ENCODE measurements around the gene LRRC28. TPM values are rescaled to one million over a fixed set of nuclear protein-coding genes. Genes with fewer than 3 reads are reported as not detected.

LRRC28 gene
- total RNA-seq, 1 experiment from 2014 or later = 28.4 TPM

DNA sequence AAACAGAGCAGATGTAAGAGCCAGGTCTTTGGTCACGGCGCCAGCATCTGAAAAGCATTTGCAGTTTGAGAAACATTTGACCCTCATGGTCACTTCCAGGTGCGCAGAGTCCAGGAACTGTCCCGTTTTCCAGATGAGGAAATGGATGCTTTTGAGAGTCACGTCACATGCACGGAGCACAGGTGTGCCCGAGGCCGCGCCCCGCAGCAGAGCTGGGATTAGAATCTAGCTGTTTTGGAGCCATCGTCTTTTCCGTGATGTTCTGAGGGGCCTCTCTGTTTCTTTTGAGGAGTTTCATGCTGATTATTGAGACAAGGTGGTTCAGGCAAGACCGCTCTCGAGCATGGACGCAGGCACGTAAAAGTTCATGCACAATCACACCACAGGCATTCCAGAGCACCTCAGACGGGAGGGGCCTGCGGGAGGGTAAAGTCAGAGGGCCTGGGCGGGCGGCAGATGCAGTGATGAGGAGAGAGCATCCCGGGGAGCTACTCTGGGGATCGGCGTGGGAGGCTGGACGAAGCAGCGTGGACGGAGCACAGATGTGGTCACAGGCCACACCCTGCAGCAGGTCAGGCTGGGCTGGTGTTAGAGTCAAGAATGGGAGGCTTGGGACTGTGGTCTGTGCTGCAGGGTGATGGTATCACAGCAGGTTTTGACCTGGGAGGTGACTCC, 175.3 kb downstream of the LRRC28 start:
- intact Hi-C loops (cut with micrococcal nuclease; ENCODE audit: unreplicated experiment) = no loop called here
- no TSS peak for BruUV-seq (replicated peaks)
- ChIA-PET CTCF (no interaction called here), POLR2A (ENCODE audit: low non-redundant PET) (no interaction called here)
- Histone ChIP-seq H3K4me3 (ENCODE audit: low read depth, low read length, poor library complexity, severe bottlenecking) (no peak overlapping the region), H3K27me3 (replicated peaks; ENCODE audit: insufficient read depth, low read depth, low read length, poor library complexity) (no peaks in the 10 kb centered on the region), H3K27ac (ENCODE audit: low read depth, low read length, poor library complexity, severe bottlenecking) (no peak overlapping the region), H3K9me3 (ENCODE audit: low read depth, low read length, poor library complexity, severe bottlenecking) (no peaks in the 10 kb centered on the region), H3K4me1 (ENCODE audit: insufficient read depth, low read length, poor library complexity, severe bottlenecking) (peaks cover 3% of the 10 kb centered on the region), H3K36me3 (ENCODE audit: insufficient read depth, low read length, poor library complexity, severe bottlenecking) (no peaks in the 10 kb centered on the region)
- no peak for TF ChIP-seq EZH2 (IDR thresholded peaks at IDR 0.05; ENCODE audit: borderline replicate concordance, low read depth, low read length, poor library complexity, severe bottlenecking)
- TF ChIP-seq, protein P1, sequence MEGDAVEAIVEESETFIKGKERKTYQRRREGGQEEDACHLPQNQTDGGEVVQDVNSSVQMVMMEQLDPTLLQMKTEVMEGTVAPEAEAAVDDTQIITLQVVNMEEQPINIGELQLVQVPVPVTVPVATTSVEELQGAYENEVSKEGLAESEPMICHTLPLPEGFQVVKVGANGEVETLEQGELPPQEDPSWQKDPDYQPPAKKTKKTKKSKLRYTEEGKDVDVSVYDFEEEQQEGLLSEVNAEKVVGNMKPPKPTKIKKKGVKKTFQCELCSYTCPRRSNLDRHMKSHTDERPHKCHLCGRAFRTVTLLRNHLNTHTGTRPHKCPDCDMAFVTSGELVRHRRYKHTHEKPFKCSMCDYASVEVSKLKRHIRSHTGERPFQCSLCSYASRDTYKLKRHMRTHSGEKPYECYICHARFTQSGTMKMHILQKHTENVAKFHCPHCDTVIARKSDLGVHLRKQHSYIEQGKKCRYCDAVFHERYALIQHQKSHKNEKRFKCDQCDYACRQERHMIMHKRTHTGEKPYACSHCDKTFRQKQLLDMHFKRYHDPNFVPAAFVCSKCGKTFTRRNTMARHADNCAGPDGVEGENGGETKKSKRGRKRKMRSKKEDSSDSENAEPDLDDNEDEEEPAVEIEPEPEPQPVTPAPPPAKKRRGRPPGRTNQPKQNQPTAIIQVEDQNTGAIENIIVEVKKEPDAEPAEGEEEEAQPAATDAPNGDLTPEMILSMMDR (conservative IDR thresholded peaks at IDR 0.05; ENCODE audit: low read depth, low read length) = no peak
- DNase-seq (ENCODE audit: low spot score) = no peak

DNA sequence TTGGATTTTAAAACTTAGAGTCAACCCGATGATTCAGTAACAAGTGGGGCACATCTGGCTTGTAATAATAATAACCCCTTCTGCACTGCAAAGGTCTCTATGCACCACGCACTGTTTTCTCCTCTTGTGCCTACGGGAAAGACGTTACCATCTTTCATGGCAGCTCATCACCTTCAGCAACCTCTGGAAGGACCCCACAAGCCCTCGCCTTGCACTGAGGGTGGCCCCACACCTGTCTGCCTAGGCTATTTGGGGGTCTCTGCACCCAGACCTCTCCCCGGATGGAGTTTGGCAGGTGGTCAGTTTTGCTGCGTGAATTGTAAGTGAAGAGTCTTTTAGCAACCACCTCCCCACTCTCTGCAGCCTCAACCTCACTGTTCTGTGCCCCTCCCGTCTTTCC, 175.9 kb downstream of the LRRC28 start:
- intact Hi-C loops (cut with micrococcal nuclease; ENCODE audit: unreplicated experiment) = no loop called here
- Histone ChIP-seq H3K4me1 (ENCODE audit: insufficient read depth, low read length, poor library complexity, severe bottlenecking) (peaks cover 3% of the 10 kb centered on the region), H3K4me3 (ENCODE audit: low read depth, low read length, poor library complexity, severe bottlenecking) (no peak overlapping the region), H3K27me3 (replicated peaks; ENCODE audit: insufficient read depth, low read depth, low read length, poor library complexity) (no peaks in the 10 kb centered on the region), H3K9me3 (ENCODE audit: low read depth, low read length, poor library complexity, severe bottlenecking) (no peaks in the 10 kb centered on the region), H3K36me3 (ENCODE audit: insufficient read depth, low read length, poor library complexity, severe bottlenecking) (no peaks in the 10 kb centered on the region), H3K27ac (ENCODE audit: low read depth, low read length, poor library complexity, severe bottlenecking) (no peak overlapping the region)
- POLR2A ChIA-PET (ENCODE audit: low non-redundant PET) = no interaction called here
- TF ChIP-seq, protein P1 (conservative IDR thresholded peaks at IDR 0.05; ENCODE audit: low read depth, low read length) = no peak
- TF ChIP-seq EZH2 (IDR thresholded peaks at IDR 0.05; ENCODE audit: borderline replicate concordance, low read depth, low read length, poor library complexity, severe bottlenecking) = no peak
- CTCF ChIA-PET = no interaction called here
- no TSS peak for BruUV-seq (replicated peaks)
- no peak for DNase-seq (ENCODE audit: low spot score)

DNA sequence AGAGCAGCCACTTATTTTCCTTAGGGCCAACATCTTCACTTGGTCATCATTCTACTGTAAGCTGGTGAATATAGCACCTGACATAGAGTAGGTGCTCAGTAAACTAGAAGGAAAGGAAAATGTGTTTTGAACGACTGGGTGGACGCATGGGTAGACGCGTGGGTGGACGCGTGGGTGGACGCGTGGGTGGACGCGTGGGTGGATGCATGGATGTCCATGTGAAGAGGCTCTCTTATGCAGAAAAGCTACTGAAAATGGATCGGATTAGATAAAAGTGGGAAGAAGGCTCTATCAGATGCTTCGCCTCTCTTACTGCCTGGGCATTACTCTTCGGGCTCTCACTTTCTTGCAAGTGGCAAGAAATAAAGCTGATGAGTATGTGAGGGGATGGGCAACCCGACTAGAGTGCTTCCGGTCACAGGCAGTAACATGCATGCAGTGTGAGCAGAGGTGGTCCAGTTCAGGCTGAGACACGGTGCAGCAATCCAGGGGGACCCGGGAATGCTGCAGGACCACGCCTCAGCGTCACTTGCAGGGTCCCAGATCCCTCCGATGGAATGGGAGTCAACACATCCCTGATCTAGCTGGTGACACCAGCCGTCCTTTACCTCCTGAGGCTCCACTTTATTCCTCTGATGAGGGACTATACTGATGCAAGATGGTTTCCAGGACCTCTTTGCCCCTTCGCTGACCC, 176.5 kb downstream of the LRRC28 start:
- intact Hi-C loops (cut with micrococcal nuclease; ENCODE audit: unreplicated experiment) = no loop called here
- TF ChIP-seq, protein P1 (conservative IDR thresholded peaks at IDR 0.05; ENCODE audit: low read depth, low read length) = no peak
- TF ChIP-seq EZH2 (IDR thresholded peaks at IDR 0.05; ENCODE audit: borderline replicate concordance, low read depth, low read length, poor library complexity, severe bottlenecking) = no peak
- POLR2A ChIA-PET (ENCODE audit: low non-redundant PET) = no interaction called here
- Histone ChIP-seq H3K36me3 (ENCODE audit: insufficient read depth, low read length, poor library complexity, severe bottlenecking) (no peaks in the 10 kb centered on the region), H3K4me1 (ENCODE audit: insufficient read depth, low read length, poor library complexity, severe bottlenecking) (peaks cover 3% of the 10 kb centered on the region), H3K4me3 (ENCODE audit: low read depth, low read length, poor library complexity, severe bottlenecking) (no peak overlapping the region), H3K27ac (ENCODE audit: low read depth, low read length, poor library complexity, severe bottlenecking) (no peak overlapping the region), H3K9me3 (ENCODE audit: low read depth, low read length, poor library complexity, severe bottlenecking) (no peaks in the 10 kb centered on the region), H3K27me3 (replicated peaks; ENCODE audit: insufficient read depth, low read depth, low read length, poor library complexity) (no peaks in the 10 kb centered on the region)
- no peak for DNase-seq (ENCODE audit: low spot score)
- CTCF ChIA-PET = no interaction called here
- BruUV-seq (replicated peaks) = no TSS peak
